GM12801 (cell line): ENCODE data around the gene CATSPERD.

Experiments
- CTCF ChIP-seq: IDR thresholded peaks from one replicate; pipeline ENCODE4 v1.5.1; 2011; ENCODE audit warnings: control low read depth; ENCODE audit not compliant: insufficient read length; ENCODE audit errors: extremely low read depth

Gene CATSPERD

DNA sequence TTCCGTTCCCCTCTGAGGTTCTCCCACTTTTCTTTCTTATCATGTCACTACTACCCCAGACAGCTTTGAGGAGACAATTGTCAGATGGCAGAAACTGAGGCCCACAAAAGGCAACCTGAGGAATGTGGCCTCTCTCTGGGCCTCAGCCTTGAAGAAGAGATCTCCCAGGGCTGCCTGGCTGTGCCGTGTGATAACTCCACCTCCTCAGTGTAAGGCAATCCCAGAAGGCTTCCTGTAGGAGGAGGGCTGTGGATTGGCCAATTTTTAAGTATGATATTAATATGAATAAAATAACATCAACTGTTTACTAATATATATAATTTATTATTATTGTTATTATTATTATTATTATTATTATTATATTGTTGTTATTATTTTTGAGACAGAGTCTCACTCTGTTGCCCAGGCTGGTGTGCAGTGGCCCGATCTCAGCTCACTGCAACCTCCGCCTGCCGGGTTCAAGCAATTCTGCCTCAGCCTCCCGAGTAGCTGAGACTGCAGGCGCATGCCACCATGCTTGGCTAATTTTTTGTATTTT lies 75.0 kb downstream of the CATSPERD start:
- no peak for TF ChIP-seq CTCF

GRCh38 chr19:5798244-5798643 lies 77.8 kb downstream of the CATSPERD start:
- no peak for TF ChIP-seq CTCF

GRCh38 chr19:5799247-5800241 lies 79.1 kb downstream of the CATSPERD start:
- TF ChIP-seq CTCF = no peak

- TF ChIP-seq CTCF = no peak
Measured at GRCh38 chr19:5800361-5801270, 80.2 kb downstream of the CATSPERD start.

GRCh38 chr19:5801796-5802619 lies 81.6 kb downstream of the CATSPERD start:
- TF ChIP-seq CTCF = no peak

DNA sequence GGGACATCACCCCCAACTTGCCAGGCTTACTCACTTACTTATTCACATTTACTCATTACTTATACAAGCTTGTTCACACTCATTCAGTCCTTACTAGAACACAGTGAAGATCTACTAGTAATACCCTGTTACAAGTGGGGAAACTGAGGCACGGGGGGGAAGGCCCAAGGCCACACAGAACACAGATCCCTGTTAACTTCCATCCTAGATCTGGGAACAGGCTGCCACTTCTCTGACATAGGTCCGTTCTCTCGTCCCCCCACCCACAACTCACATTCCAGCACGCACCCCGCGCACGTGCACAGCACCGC lies 83.0 kb downstream of the CATSPERD start:
- no peak for TF ChIP-seq CTCF
